Esophagus muscularis mucosa (tissue), 4 donors: Measurements from ENCODE around the gene TNFSF11.

Source experiments
- CTCF ChIP-seq, 3 experiments: fragments of 200-600 bp in 2 of 3; fragments of 450-650 bp in 1 of 3; sonication (generic) in 2 of 3; IDR thresholded peaks; one replicate each; pipeline ENCODE4 v1.5.1; 2017 to 2019; ENCODE audit warnings: antibody characterized with exemption in 3 of 3, mild to moderate bottlenecking in 2 of 3, moderate library complexity in 1 of 3
- EP300 ChIP-seq: sonication (generic); formaldehyde crosslinking; IDR thresholded peaks from one replicate; pipeline ENCODE4 v1.6.1; 2017; ENCODE audit warnings: antibody characterized with exemption
- POLR2A ChIP-seq: fragments of 450-650 bp; IDR thresholded peaks from one replicate; pipeline ENCODE4 v1.6.1; 2017; ENCODE audit warnings: antibody characterized with exemption, moderate library complexity, mild to moderate bottlenecking, low read depth
- POLR2AphosphoS5 ChIP-seq, 2 donors: sonication (generic); formaldehyde crosslinking; IDR thresholded peaks; one replicate each; pipeline ENCODE4 v1.6.1; 2017; ENCODE audit warnings: antibody characterized with exemption in 2 of 2

GRCh38 chr13:42623916-42624315, 50.0 kb downstream of the TNFSF11 start:
- no peak for TF ChIP-seq EP300
- TF ChIP-seq POLR2AphosphoS5 (IDR thresholded peaks at IDR 0.05) = no peak
- TF ChIP-seq CTCF (IDR thresholded peaks at IDR 0.05) = no peak
- no peak for TF ChIP-seq POLR2A
